ENCODE results near the gene UBXN11.
"Not testable (repeated sequence)": the region's sequence is repeated elsewhere in the genome, so short reads cannot be mapped to it uniquely, and the experiment has no call there.

UBXN11 gene

GRCh38 chr1:26337625-26338024 lies 31.2 kb upstream of the UBXN11 start:
- intact Hi-C loops (cut with DNase I), result no loop called here

GRCh38 chr1:26337206-26337535 lies 30.7 kb upstream of the UBXN11 start:
- DNase-seq, result no peak
- intact Hi-C loops (cut with DNase I), result no loop called here

More at GRCh38 chr1:26337625-26338024, 31.2 kb upstream of the UBXN11 start:
- DNase-seq, result no peak

DNA sequence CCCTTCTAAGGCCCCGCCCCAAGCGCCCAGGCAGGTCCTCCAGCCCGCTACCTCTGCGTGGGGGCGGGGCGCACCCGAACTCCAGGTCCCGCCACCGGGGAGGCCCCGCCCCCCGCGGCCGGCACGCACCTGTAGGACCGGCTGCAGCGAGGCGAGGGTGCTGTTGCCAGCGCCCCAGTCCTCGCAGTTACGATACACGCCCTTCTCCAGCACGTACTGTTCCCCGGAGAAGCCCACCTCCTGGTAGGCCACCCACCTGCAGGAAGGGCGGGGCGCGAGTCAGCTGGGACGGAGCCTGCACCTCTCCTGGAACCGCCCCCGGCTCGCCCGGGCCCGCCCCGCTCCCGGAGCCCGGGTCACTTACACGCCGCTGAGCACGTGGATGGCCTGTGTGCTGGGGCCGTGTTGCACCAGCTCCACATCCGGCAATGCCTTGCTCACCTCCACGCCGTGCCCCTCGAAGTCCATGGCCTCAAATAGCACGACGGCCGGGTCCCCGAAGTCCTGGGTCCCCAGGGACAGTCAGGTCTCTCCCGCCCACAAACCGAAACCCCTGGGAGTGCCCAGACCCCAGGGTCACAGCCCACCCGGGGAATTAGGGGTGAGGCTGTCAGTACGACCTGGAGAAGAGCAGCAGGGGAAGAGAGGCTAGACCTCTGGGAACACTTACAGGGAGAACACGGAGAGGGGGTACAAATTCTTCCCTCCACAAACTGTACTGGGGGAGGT lies 30.2 kb upstream of the UBXN11 start:
- intact Hi-C loops (cut with DNase I), result no loop called here
- peak in 1 of 10 donors; percentile 17 for DNase-seq

- intact Hi-C loops (cut with DNase I), result no loop called here
- DNase-seq, result peak in 1 of 10 donors; percentile 36
Measured at GRCh38 chr1:26335774-26336476, 29.5 kb upstream of the UBXN11 start.

- DNase-seq; intact Hi-C loops (cut with DNase I): not testable (repeated sequence)
Measured at GRCh38 chr1:26333312-26333711, 26.9 kb upstream of the UBXN11 start.

GRCh38 chr1:26330276-26330675 lies 23.8 kb upstream of the UBXN11 start:
- intact Hi-C loops (cut with DNase I), result no loop called here
- DNase-seq, result no peak

DNA sequence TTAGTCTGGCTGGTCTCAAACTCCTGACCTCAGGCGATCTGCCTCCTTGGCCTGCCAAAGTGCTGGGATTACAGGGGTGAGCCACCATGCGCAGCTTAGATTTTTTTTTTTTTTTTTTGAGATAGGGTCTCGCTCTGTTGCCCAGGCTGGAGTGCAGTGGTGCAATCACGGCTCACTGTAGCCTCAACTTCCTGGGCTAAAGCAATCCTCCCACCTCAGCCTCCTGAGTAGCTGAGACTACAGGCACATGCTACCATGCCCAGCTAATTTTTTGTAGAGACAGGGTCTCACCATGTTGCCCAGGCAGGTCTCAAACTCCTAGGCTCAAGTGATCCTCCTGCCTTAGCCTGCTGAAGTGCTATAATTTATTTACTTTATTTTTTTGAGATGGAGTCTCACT lies 22.9 kb upstream of the UBXN11 start:
- DNase-seq; intact Hi-C loops (cut with DNase I): not testable (repeated sequence)

- intact Hi-C loops (cut with DNase I), result no loop called here
- no peak for DNase-seq
Measured at GRCh38 chr1:26328597-26328996, 22.2 kb upstream of the UBXN11 start.

DNA sequence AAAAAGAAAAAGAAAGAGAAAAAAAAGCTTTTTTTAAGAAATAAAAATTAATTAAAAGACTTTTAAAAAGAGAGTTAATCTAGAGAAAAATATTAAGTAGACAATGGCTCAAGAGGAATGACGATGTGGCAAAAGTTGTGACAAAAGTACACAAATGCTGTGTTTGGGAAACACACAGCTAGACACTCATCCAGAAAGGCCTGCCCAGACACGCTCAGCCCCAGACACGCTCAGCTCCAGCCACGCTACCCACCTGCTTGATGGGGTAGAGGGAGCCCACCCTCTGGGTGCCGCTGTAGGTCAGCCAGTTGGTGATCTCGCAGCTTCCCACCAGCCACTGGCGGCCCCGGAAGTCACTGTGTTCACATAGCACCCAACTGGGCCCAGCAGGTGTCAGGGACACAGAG lies 21.5 kb upstream of the UBXN11 start:
- DNase-seq, result no peak
- intact Hi-C loops (cut with DNase I), result no loop called here

GRCh38 chr1:26324550-26324949 lies 18.1 kb upstream of the UBXN11 start:
- no peak for DNase-seq
- intact Hi-C loops (cut with DNase I), result no loop called here

- intact Hi-C loops (cut with DNase I), result no loop called here
- DNase-seq, result no peak
Measured at GRCh38 chr1:26323382-26323781, 16.9 kb upstream of the UBXN11 start.

GRCh38 chr1:26322042-26322331 lies 15.6 kb upstream of the UBXN11 start:
- intact Hi-C loops (cut with DNase I), result no loop called here

DNA sequence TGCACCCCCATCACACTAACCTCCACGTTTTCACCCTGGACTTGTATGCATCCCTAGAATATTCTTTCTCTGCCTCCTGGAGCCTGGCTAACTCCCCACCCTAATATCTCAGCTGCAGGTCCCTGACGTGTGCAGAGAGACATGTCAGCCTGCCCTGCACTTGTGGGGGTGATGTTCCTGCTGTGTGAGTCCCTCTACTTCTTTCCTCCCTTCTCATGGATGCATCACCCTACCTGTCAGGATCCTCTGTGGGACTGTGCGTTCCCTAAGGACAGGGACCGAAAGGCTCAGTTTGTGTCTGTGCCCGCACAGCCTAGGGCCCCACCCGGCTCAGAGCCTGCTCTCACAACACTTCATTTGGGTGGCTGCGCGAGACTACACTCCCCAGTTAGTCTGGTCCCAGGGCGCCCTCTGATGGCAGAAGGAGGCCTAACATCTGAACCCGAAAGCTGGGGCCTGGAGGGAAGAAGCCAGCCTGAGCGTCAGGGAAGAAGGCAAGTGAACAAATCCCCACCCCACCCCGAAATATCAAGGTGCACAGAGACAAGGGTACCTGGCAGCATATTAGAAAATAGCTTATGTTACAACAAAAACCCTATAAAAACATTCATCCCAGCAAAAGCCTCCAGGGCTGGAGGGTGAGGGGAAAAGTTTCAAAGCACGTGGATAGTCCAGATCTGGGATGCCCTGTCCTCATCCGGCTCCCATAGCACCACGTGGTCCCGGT lies 15.0 kb upstream of the UBXN11 start:
- DNase-seq, result peak; percentile 84 to 98 (median 96)
- intact Hi-C loops (cut with DNase I), result loop anchor here (1.0 to 2.0 kb wide), 2 partner anchors 36 to 47 kb away; no protein-coding TSS in a partner anchor

More at GRCh38 chr1:26322042-26322331, 15.6 kb upstream of the UBXN11 start:
- no peak for DNase-seq

GRCh38 chr1:26320896-26321295 lies 14.5 kb upstream of the UBXN11 start:
- intact Hi-C loops (cut with DNase I), result loop anchor here (1.0 to 2.0 kb wide), 2 partner anchors 36 to 46 kb away; no protein-coding TSS in a partner anchor
- DNase-seq, result no peak

DNA sequence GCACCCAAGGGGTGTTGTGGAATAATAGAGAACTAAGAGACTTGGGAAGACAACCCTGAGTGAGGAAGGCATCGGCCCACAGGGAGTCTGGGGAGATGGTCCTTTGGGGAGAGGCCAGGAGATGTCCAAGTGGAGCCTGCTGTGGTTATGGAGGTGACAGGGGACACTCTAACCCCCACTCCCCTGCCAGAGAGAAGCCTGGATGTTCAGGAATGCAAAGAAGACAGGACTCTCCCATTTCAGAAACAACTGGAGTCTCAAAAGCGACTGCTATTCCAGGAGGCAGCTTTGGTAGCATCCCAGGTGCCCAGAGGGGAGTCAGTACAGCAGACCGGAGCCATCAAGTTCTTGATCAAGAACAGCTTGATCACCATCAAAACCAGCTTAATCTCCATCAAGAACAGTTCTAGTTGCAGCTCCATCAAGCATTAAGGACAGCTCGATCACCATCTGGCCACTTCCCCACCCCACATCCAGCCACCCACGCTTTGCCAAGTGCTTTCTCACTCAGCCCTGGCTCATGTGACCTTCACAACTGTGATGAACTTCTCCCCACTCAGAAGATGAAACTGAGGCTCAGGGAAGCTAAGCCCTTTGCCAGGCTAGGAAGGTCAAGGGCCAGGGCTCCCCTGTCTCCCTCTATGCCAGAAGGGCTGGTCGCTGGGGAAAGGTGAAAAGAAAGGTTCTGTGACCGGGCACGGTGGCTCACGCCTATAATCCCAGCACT lies 12.1 kb upstream of the UBXN11 start:
- peak in 2 of 10 donors; percentile 15 to 28 for DNase-seq
- intact Hi-C loops (cut with DNase I), result no loop called here

- DNase-seq, result no peak
- intact Hi-C loops (cut with DNase I), result no loop called here
Measured at GRCh38 chr1:26317612-26318337, 11.3 kb upstream of the UBXN11 start, which contains the start of gene CD52. TSS of gene CD52 (plus strand) at chr1:26317958. CDS start at chr1:26318018, 60 bp downstream.

- intact Hi-C loops (cut with DNase I), result no loop called here
Measured at GRCh38 chr1:26317146-26317545, 10.7 kb upstream of the UBXN11 start.

GRCh38 chr1:26315874-26316850 lies 9.7 kb upstream of the UBXN11 start:
- DNase-seq, result no peak
- intact Hi-C loops (cut with DNase I), result no loop called here

More at GRCh38 chr1:26317146-26317545, 10.7 kb upstream of the UBXN11 start:
- DNase-seq, result no peak

DNA sequence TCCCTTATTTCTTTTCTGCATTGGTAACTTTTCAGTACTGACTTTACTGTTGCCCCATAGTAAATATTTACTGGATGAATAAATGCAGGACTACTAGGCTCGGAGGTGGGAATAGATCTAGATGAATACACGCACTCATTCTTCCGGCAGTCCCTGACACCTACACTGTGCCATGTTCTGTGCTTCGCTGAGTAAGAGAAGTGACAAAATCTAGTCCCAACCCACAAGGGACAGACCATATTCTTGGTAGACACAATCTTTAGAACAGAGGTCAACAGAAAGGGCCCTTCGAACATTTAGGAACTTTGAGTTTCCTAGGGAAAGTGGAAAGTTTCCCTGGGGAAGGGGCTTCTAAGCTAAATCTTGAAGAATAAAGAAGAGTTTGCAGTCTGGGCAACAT lies 8.1 kb upstream of the UBXN11 start:
- no peak for DNase-seq
- intact Hi-C loops (cut with DNase I), result no loop called here
